GM20431 (cell line): ENCODE data around the gene RERG.
"Not testable (repeated sequence)": the region's sequence is repeated elsewhere in the genome, so short reads cannot be mapped to it uniquely, and the experiment has no call there.

ENCODE experiments used
- in situ Hi-C: fragments of 300-500 bp; cut with MseI, MboI; formaldehyde crosslinking; loops from one replicate; pipeline ENCODE4 v1.15.0; 2020; ENCODE audit warnings: low sequenced_read_pairs; ENCODE audit not compliant: unreplicated experiment

The RERG gene

DNA sequence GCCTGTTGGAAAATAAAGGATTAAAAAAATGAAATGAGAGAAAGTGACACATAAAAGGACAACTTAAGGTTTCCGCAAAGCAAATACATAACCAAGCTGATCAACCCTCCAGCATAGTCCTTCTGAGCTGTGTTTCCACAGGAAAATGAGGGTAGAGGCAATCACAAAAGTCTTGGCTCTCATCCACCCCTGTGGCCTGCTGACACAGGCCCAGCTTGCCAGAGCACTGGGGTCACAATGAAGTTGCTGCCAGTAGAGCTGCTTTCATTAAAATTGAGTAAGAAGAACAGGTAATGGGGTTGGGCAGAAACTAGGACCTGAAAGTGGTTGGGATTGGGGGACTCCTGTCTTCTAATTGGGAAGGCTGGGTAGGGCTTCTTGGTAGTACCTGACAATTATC is 65.9 kb downstream of the RERG start:
- in situ Hi-C loops, result no loop called here

DNA sequence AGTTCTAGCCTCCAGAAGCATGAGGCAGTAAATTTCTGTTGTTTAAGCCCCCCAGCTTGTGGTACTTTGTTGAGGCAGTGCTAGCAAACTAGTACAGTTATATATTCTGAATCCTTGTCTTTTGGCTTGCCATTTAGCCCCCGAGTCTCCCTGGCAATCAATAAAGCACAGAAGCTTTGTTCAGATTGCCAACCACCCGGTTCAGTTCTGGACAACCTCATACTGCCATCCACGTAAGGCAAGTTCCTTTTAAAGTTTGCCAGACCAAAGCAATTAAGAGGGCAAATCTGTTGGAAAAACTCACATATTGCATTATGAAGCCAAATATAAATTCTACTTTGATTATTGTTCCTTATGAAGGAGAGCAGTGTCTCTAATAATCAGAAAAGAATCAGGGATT is 67.1 kb downstream of the RERG start:
- in situ Hi-C loops, result no loop called here

DNA sequence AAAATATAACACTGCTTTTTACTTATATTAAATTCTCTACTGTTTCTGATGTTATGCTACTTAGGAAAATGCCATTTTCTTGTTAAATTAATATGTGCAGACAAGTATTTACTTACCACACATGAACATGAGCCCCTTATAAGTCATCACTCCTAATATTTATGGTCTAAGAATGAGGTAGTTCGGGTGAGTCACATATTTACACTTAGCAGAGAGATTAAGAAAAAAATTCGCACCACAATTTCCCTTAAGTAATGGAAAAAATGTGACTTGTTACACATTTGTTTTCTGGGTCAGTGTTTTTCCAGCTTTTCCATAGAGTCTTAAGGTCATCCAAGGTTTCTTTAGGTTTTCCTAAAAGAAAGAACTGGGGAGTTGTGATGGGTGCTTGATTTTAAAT is 68.3 kb downstream of the RERG start:
- in situ Hi-C loops, result no loop called here

DNA sequence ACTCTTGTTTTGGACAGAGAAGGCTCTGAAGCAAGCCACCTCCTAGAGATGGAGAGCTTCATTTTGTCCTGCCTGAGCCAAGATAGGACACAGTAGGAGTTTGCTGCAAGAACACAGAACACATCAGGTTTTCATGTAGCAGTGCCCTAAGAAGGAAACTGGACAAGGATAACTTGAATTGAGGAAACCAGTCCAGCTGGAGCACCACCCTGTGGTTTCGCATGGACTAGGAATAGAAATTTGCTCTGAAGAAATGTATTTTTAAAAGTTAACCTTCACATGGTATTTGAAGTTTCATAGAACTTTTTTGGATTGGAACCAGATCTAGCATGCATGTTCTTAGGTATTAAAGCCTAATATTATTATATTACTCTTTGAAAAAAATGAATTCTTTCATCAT is 68.8 kb downstream of the RERG start:
- in situ Hi-C loops, result no loop called here

DNA sequence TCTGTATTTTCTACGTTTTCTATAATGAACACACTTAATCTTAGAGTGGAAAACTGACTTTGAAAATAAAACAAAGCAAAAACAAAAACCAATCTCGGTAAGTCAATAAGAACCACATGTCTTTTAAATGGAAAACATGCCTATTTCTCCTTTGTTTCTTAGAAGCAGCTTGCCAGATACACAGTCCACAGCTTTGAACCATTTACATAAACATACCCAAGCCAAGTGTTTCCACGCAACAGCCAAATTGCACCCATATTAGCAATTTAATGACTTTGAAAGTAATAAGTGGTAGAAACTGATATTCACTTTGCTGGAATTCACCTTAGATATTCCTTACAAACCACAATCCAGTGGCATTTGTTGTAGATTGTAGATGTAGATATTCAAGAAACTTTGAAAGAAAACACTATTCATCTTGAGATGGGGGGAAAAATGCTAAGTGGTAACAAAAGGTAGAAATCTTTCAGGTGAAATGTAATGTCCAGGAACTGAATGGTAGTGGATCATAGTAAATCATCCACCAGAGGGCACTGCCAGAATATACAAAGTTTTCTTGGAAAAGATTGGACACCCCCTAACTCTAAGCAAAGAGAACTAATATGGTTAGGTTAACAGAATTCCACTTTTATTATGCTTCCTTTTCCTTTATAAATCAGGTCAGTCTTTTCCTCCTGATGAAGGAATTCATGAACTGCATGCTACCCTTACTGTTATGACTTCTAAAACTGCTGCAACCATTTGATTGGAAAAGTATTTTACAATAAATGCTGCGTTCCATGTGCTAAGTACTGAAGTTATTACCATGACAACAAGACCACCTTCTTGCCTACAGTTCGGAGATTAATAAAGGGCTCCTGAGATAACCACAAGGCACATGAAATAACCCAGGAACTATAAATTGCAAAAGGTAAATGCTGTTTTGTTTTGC is 69.8 kb downstream of the RERG start:
- in situ Hi-C loops, result no loop called here

DNA sequence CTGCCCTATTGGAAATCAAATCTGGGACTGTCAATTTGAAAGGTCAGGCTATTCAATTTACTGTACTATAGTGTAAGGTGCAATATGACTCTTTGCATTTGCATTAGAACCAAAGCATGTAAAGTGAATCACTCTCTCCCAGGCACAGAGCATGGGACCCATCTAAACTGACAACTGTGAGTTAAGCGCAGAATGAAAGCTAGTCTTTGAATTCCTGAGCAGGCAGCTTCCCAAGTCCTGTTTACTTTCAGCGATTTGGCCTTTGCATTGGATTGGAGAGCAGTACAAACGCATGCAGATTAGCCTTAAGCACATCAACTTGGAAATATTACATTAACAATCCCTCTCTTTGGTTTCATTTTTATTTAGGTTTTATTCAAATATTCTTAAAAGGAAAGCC is 74.6 kb downstream of the RERG start:
- in situ Hi-C loops, result no loop called here

DNA sequence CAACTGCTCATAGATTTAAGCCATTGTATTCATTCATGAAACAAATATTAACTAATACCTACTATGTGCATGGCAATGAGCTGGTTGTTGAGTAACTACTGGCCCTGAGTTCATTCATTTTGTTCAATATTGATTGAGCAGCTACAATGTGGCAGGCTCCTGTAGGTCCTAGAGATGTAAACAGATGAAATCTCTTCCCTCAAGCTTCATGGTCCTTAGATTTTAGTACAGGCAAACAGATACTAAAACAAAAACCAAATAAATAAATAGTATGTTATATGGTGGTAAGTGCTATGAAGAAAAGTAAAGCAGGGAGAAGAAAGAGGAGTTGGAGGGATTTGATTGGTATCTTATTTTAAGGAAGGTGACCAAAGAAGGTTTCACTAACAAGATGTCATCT is 77.8 kb downstream of the RERG start:
- in situ Hi-C loops, result no loop called here

DNA sequence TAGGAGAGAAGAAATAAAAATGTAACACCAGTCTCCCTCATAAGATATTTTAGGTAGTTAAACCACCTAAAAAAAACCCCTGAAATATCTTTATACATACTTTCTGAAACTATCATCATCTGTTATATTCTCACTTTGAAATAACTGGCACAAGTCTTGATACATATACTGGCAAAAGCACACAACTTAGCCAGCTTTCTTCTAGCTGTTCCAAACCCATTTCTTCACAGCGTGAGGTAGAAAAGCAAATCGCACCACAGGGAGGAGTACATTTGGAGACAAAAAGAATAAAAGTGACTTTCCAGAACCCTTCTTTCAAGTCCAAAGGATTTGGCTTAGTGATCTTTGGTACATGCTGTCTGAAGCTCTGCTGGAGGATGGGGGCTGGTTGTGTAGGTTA is 78.5 kb downstream of the RERG start:
- in situ Hi-C loops, result no loop called here

DNA sequence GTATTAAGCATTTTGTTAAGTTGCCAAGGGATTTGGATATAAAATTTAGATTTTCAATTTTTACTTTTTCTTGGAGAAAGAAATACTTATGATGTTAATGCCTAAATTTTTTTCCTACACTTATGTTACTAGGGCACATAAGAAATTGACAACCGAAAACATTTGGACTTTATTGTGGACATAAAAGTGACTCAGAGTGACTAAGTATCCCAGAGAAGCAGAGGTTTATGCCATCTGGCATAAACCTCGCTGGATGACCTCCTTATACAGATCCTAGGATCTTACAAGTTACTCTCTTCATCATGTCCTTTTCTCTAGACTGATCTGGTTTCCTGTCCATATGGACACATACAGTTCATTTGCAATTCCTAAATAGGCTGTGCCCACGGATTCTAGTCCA is 89.8 kb downstream of the RERG start:
- in situ Hi-C loops, result no loop called here

DNA sequence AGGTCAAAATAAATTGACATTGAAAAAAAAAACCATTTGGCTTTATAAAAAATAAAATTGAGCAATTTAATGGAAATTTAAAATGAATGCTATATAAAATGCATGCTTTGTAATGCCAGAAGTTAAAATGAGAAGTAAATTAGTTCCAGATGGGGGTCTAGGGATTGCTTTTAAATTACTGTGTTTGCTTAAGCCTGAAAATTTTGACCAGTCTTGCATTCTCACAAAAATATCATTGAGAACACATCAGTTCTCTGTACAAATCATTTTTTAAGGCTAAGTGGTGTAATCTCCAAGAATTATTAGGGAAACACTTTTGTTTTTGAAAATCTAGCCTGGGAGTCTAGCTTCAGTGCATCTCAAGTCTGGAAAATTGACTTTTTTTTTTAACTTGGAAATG is 90.7 kb downstream of the RERG start:
- in situ Hi-C loops, result no loop called here

DNA sequence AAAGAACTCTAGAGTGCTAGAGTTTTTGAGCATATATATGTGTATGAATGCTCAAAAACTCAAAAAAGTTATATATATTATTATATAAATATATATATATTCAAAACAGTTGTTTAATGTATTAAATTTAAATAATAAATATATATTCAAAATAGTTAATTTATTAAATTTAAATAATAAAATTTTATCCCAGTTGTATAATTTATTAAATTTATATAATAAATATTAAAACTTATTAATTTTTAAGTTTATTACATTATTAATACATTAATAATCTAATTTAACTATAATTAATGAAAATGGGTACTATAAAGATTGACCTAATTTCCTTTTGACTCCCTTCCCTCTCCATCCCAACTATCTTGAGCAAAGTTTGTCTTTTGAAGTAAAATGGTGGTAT is 97.8 kb downstream of the RERG start:
- in situ Hi-C loops, result no loop called here

DNA sequence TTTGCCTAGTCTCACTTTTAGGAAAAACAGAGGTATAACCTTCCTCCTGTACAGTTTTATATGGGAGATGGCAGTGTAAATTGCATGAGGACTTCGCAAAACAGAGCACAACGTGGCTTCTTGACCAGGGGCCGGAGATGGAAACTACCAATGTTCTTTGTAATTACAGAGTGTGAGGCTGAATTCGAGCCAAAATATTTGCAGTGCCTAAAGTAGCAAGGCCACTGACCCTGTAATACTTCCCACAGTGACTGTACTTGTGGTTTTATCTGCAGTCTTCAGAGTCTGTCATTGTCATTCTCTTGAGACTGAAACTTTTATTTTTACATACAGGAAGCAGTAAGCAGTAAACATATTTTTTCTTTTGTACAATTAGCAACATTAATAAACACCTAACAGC is 98.9 kb downstream of the RERG start:
- in situ Hi-C loops, result no loop called here

DNA sequence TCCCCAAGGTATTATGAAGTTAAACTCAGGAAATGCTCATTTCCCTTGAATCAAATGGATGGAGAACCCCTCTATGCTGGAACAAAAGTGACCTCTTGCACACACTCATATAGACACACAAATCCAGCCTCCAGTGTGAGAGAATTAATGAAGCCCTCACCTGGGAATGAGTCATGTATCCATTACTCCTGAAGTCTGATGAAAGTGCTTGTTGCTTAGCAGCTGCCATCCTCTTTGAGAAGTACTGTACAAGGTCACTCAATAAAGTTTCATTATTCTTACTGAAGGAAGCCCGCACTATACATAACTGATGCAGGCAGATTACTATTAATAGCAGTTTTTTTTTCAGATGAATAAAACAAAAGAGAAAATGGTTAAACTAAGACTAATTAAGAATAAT is 102.3 kb downstream of the RERG start:
- in situ Hi-C loops, result no loop called here

DNA sequence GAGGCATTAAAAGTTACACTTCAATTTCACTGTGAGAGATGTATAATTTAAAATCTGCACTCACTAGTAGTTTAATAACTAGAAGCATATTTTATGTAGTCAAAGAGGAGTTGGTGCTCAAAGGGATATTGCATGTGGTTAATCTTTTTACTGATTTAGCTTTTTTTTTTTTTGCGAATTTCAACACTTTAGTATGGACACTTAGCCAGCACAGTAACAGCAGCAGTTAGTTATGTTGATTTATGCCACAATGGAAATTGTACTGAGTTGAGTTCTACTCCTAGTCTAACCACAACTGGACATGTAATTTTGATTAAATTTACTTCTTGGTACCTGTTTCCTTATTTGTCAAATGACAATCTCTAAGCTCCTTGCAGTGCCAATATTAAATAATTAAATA is 104.2 kb downstream of the RERG start:
- in situ Hi-C loops, result no loop called here

DNA sequence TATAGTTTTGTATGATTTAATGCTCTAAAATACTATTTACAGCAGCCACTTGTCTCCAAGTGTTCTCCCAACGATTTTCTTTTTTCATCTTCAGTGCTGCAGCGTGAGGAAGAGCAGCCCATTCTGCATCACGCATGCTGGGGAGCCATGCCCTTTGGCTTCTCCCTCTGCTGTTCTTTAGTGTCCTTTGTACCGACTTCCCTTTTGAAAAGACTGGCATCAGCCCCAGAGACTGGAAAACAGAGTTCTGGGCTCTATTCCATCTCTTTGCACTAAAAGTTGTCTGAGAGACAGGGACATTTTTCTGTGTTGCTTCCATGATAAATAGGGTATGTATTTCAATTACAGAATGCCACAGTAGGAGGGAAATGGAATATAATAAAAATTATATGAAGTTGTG is 105.1 kb downstream of the RERG start:
- in situ Hi-C loops, result no loop called here

DNA sequence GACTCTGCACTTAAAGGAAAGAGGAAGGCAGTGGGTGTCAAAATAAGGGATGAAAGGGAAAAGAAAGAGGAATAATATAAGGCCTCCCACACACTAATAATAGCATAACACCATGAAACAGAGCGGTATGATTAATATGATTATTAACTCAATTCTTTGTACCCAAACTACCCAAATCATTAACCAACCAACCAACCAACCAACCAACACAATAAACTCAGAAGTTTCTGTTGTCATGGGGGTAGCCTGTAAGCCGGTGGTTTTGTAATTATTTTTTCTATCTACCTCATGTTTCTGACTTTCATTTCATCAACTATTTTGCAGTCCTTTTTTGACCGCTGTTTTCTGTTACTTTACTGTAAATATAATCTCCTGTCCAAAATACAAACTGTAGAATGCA is 105.8 kb downstream of the RERG start:
- in situ Hi-C loops, result no loop called here

DNA sequence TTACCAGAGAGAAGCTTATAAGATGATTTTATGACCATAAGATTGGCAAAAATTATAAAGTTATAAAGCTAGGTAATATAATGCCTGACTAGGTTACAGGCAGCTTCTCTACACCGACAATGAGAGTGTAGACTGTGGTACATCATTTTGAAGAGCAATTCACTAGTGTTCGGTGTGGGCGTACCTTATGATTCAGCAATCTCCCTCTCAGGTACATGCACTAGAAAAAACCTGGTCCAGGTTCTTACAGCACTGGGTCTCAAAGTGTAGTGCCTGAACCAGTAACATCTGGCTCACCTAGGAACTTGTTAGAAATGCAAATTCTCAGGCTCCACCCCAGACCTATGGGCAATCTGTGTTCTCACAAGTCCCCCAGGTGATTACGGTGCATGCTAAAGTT is 106.7 kb downstream of the RERG start:
- in situ Hi-C loops, result no loop called here

DNA sequence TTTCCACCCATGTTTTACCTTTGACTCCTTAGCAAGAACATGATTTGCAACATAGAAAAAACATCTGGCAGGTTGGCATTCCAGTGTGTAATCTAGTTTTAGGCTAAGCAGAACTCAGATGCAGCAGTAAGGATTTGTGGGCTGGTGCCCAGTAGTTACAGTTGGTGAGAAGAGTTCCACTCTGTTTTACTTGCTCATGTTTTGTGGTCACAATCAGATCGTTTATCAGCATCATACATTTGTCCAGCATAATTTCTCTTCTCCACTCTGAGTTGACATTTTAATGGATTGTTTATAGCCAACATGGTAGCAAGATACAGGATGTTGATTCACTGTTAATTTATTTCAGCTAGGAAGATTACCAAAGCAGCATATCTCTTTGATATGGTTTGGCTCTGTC is 128.4 kb downstream of the RERG start:
- in situ Hi-C loops, result no loop called here

DNA sequence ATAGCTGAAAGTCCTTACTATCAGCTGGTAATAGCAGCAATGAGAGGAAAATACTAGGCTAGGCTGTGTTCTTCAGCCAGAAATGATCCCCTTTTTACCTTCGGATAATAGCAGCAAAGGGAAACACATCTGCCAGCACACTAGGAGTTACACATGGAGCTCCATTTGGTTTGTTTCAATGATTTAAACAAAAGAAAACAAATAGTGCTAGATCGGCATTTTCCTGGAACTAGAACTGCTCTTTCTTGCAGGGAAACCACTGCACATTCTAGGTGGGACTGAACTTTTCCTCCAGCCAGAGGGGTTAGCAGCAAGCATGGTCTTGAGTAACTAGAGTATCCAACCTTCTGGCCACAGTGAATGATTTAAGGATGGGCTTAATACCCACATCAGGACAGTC is 130.8 kb downstream of the RERG start:
- in situ Hi-C loops, result no loop called here

DNA sequence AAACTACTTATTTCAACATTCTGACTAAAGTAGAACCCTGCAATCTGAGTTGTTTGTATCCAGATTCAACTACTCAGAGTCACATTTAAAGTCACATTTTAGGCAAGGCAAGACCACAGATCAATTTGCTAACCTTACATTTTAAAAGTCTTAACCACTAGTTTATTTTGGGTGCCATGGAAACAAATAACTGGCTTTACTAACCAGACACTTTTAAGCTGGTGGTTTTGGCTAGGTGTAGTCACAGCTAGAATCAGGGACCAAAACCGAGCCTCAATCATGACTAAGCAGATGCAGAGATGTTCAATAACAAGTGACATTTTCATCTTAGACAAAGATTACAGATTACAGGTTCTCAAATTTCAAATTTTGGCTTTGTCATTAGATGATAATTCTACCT is 133.1 kb downstream of the RERG start:
- in situ Hi-C loops, result no loop called here

DNA sequence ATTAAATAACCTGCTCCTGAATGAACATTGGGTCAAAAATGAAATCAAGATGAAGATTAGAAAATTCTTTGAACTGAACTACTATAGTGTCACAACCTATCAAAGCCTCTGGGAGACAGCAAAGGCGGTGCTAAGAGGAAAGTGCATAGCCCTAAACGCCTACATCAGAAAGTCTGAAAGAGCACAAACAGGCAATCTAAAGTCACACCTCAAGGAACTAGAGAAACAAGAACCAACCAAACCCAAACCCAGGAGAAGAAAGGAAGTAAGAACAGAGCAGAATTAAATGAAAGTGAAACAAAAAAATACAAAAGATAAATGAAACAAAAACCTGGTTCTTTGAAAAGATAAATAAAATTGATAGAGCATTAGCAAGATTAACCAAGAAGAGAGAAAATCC is 143.5 kb downstream of the RERG start:
- in situ Hi-C loops, result not testable (repeated sequence)

DNA sequence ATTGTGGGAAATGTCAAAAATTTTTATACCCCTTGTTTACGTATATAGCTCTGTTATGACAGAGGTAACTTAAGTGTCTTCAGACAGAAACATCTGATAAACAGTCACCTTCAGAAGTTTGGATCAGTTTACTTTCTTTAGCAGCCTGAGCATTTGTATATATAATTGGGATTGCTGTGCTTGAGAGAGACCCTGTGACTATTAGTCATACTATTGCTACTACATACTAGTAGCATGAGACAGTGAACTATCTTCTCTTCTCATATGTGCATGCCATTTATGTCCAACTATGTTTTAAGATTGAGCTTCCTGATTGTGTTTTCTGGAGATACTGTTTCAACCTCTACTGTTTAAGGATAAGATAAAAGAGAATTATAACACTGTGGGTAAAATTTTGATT is 146.9 kb downstream of the RERG start:
- in situ Hi-C loops, result no loop called here
